Measurements from ENCODE around the gene C10orf90. TPM values are rescaled to one million over a fixed set of nuclear protein-coding genes. Genes with fewer than 3 reads are reported as not detected.

Gene C10orf90
- total RNA-seq, 1 donor from 2014 or later, result under 0.01 TPM

GRCh38 chr10:126397640-126398382, 272.7 kb downstream of the C10orf90 start:
- H3K4me1 ChIP-seq (ENCODE audit: control insufficient read depth in 3 of 3, insufficient read depth in 3 of 3, low read length in 3 of 3), result no peaks in the 10 kb centered on the region
- H3K36me3 ChIP-seq (ENCODE audit: control insufficient read depth in 3 of 3, insufficient read depth in 3 of 3, low read length in 3 of 3), result no peaks in the 10 kb centered on the region
- H3K27me3 ChIP-seq (ENCODE audit: control insufficient read depth in 3 of 3, insufficient read depth in 3 of 3, low read length in 3 of 3), result no peaks in the 10 kb centered on the region
- H3K9ac ChIP-seq (ENCODE audit: low read depth in 1 of 3, low read length in 3 of 3), result no peak overlapping the region
- H3K4me3 ChIP-seq (ENCODE audit: low read length in 3 of 3), result no peak overlapping the region
- H3K27ac ChIP-seq (ENCODE audit: low read depth, low read length), result peak overlapping the region; percentile 4
- no peaks in the 10 kb centered on the region for H3K9me3 ChIP-seq (ENCODE audit: control insufficient read depth in 3 of 3, low read length in 3 of 3)

- H3K27ac ChIP-seq (ENCODE audit: low read depth, low read length), result no peak overlapping the region
Observed at GRCh38 chr10:126397156-126397555, 273.3 kb downstream of the C10orf90 start.

GRCh38 chr10:126394948-126395347, 275.5 kb downstream of the C10orf90 start:
- Histone ChIP-seq H3K27ac (ENCODE audit: low read depth, low read length) (no peak overlapping the region), H3K9me3 (ENCODE audit: control insufficient read depth in 3 of 3, low read length in 3 of 3) (no peaks in the 10 kb centered on the region), H3K27me3 (ENCODE audit: control insufficient read depth in 3 of 3, insufficient read depth in 3 of 3, low read length in 3 of 3) (no peaks in the 10 kb centered on the region), H3K4me3 (ENCODE audit: low read length in 3 of 3) (no peak overlapping the region), H3K4me1 (ENCODE audit: control insufficient read depth in 3 of 3, insufficient read depth in 3 of 3, low read length in 3 of 3) (no peaks in the 10 kb centered on the region), H3K36me3 (ENCODE audit: control insufficient read depth in 3 of 3, insufficient read depth in 3 of 3, low read length in 3 of 3) (no peaks in the 10 kb centered on the region), H3K9ac (ENCODE audit: low read depth in 1 of 3, low read length in 3 of 3) (no peak overlapping the region)

More at GRCh38 chr10:126397156-126397555, 273.3 kb downstream of the C10orf90 start:
- H3K9ac ChIP-seq (ENCODE audit: low read depth in 1 of 3, low read length in 3 of 3), result no peak overlapping the region
- H3K4me3 ChIP-seq (ENCODE audit: low read length in 3 of 3), result no peak overlapping the region
- no peaks in the 10 kb centered on the region for H3K9me3 ChIP-seq (ENCODE audit: control insufficient read depth in 3 of 3, low read length in 3 of 3)
- no peaks in the 10 kb centered on the region for H3K36me3 ChIP-seq (ENCODE audit: control insufficient read depth in 3 of 3, insufficient read depth in 3 of 3, low read length in 3 of 3)
- H3K27me3 ChIP-seq (ENCODE audit: control insufficient read depth in 3 of 3, insufficient read depth in 3 of 3, low read length in 3 of 3), result no peaks in the 10 kb centered on the region
- H3K4me1 ChIP-seq (ENCODE audit: control insufficient read depth in 3 of 3, insufficient read depth in 3 of 3, low read length in 3 of 3), result no peaks in the 10 kb centered on the region

GRCh38 chr10:126393076-126393475, 277.4 kb downstream of the C10orf90 start:
- Histone ChIP-seq H3K36me3 (ENCODE audit: control insufficient read depth in 3 of 3, insufficient read depth in 3 of 3, low read length in 3 of 3) (no peaks in the 10 kb centered on the region), H3K4me1 (ENCODE audit: control insufficient read depth in 3 of 3, insufficient read depth in 3 of 3, low read length in 3 of 3) (no peaks in the 10 kb centered on the region), H3K27me3 (ENCODE audit: control insufficient read depth in 3 of 3, insufficient read depth in 3 of 3, low read length in 3 of 3) (peaks cover 0 to 11% (median 0%) of the 10 kb centered on the region in 3 donors), H3K4me3 (ENCODE audit: low read length in 3 of 3) (no peak overlapping the region), H3K9me3 (ENCODE audit: control insufficient read depth in 3 of 3, low read length in 3 of 3) (no peaks in the 10 kb centered on the region), H3K9ac (ENCODE audit: low read depth in 1 of 3, low read length in 3 of 3) (no peak overlapping the region), H3K27ac (ENCODE audit: low read depth, low read length) (no peak overlapping the region)

GRCh38 chr10:126392469-126392868, 278.0 kb downstream of the C10orf90 start:
- Histone ChIP-seq H3K9ac (ENCODE audit: low read depth in 1 of 3, low read length in 3 of 3) (no peak overlapping the region), H3K4me3 (ENCODE audit: low read length in 3 of 3) (no peak overlapping the region), H3K9me3 (ENCODE audit: control insufficient read depth in 3 of 3, low read length in 3 of 3) (no peaks in the 10 kb centered on the region), H3K27ac (ENCODE audit: low read depth, low read length) (no peak overlapping the region), H3K4me1 (ENCODE audit: control insufficient read depth in 3 of 3, insufficient read depth in 3 of 3, low read length in 3 of 3) (peaks cover 0 to 3% (median 0%) of the 10 kb centered on the region in 3 donors), H3K27me3 (ENCODE audit: control insufficient read depth in 3 of 3, insufficient read depth in 3 of 3, low read length in 3 of 3) (peaks cover 0 to 16% (median 0%) of the 10 kb centered on the region in 3 donors), H3K36me3 (ENCODE audit: control insufficient read depth in 3 of 3, insufficient read depth in 3 of 3, low read length in 3 of 3) (no peaks in the 10 kb centered on the region)

- Histone ChIP-seq H3K27ac (ENCODE audit: low read depth, low read length) (peak overlapping the region; percentile 7), H3K4me1 (ENCODE audit: control insufficient read depth in 3 of 3, insufficient read depth in 3 of 3, low read length in 3 of 3) (peaks cover 0 to 6% (median 0%) of the 10 kb centered on the region in 3 donors), H3K27me3 (ENCODE audit: control insufficient read depth in 3 of 3, insufficient read depth in 3 of 3, low read length in 3 of 3) (peaks cover 0 to 20% (median 0%) of the 10 kb centered on the region in 3 donors), H3K36me3 (ENCODE audit: control insufficient read depth in 3 of 3, insufficient read depth in 3 of 3, low read length in 3 of 3) (no peaks in the 10 kb centered on the region), H3K4me3 (ENCODE audit: low read length in 3 of 3) (no peak overlapping the region), H3K9me3 (ENCODE audit: control insufficient read depth in 3 of 3, low read length in 3 of 3) (no peaks in the 10 kb centered on the region), H3K9ac (ENCODE audit: low read depth in 1 of 3, low read length in 3 of 3) (no peak overlapping the region)
Observed at GRCh38 chr10:126392068-126392467, 278.4 kb downstream of the C10orf90 start.

GRCh38 chr10:126391192-126391885, 279.2 kb downstream of the C10orf90 start:
- Histone ChIP-seq H3K27ac (ENCODE audit: low read depth, low read length) (peak overlapping the region; percentile 7), H3K4me3 (ENCODE audit: low read length in 3 of 3) (no peak overlapping the region), H3K4me1 (ENCODE audit: control insufficient read depth in 3 of 3, insufficient read depth in 3 of 3, low read length in 3 of 3) (peaks cover 0 to 6% (median 0%) of the 10 kb centered on the region in 3 donors), H3K9me3 (ENCODE audit: control insufficient read depth in 3 of 3, low read length in 3 of 3) (no peaks in the 10 kb centered on the region), H3K27me3 (ENCODE audit: control insufficient read depth in 3 of 3, insufficient read depth in 3 of 3, low read length in 3 of 3) (peaks cover 0 to 20% (median 5%) of the 10 kb centered on the region in 3 donors), H3K9ac (ENCODE audit: low read depth in 1 of 3, low read length in 3 of 3) (no peak overlapping the region), H3K36me3 (ENCODE audit: control insufficient read depth in 3 of 3, insufficient read depth in 3 of 3, low read length in 3 of 3) (no peaks in the 10 kb centered on the region)

- H3K36me3 ChIP-seq (ENCODE audit: control insufficient read depth in 3 of 3, insufficient read depth in 3 of 3, low read length in 3 of 3), result no peaks in the 10 kb centered on the region
- H3K27ac ChIP-seq (ENCODE audit: low read depth, low read length), result no peak overlapping the region
- no peak overlapping the region for H3K4me3 ChIP-seq (ENCODE audit: low read length in 3 of 3)
- H3K9me3 ChIP-seq (ENCODE audit: control insufficient read depth in 3 of 3, low read length in 3 of 3), result no peaks in the 10 kb centered on the region
- H3K4me1 ChIP-seq (ENCODE audit: control insufficient read depth in 3 of 3, insufficient read depth in 3 of 3, low read length in 3 of 3), result peaks cover 0 to 6% (median 0%) of the 10 kb centered on the region in 3 donors
- H3K27me3 ChIP-seq (ENCODE audit: control insufficient read depth in 3 of 3, insufficient read depth in 3 of 3, low read length in 3 of 3), result peaks cover 3 to 25% (median 10%) of the 10 kb centered on the region in 3 donors
- no peak overlapping the region for H3K9ac ChIP-seq (ENCODE audit: low read depth in 1 of 3, low read length in 3 of 3)
Observed at GRCh38 chr10:126390324-126390723, 280.2 kb downstream of the C10orf90 start.

- H3K4me3 ChIP-seq (ENCODE audit: low read length in 3 of 3), result peak within 1 kb of the TSS in 2 of 3 donors; percentile 45 to 59
- no peaks in the 10 kb centered on the region for H3K36me3 ChIP-seq (ENCODE audit: control insufficient read depth in 3 of 3, insufficient read depth in 3 of 3, low read length in 3 of 3)
- H3K9me3 ChIP-seq (ENCODE audit: control insufficient read depth in 3 of 3, low read length in 3 of 3), result no peaks in the 10 kb centered on the region
- H3K27me3 ChIP-seq (ENCODE audit: control insufficient read depth in 3 of 3, insufficient read depth in 3 of 3, low read length in 3 of 3), result peaks cover 3 to 30% (median 10%) of the 10 kb centered on the region in 3 donors
- peaks cover 0 to 6% (median 0%) of the 10 kb centered on the region in 3 donors for H3K4me1 ChIP-seq (ENCODE audit: control insufficient read depth in 3 of 3, insufficient read depth in 3 of 3, low read length in 3 of 3)
- H3K27ac ChIP-seq (ENCODE audit: low read depth, low read length), result peak within 1 kb of the TSS; percentile 4
- H3K9ac ChIP-seq (ENCODE audit: low read depth in 1 of 3, low read length in 3 of 3), result peak within 1 kb of the TSS in 1 of 3 donors; percentile 32
Observed at GRCh38 chr10:126387931-126388911, 282.3 kb downstream of the C10orf90 start, which contains the start of gene ADAM12. ADAM12 (minus strand) TSS chr10:126388477; CDS start chr10:126388145, 332 bp downstream.

Data from skeletal muscle tissue (tissue), 4 donors.